Activated CD4-positive, alpha-beta T cell treated with anti-CD3 and anti-CD28 coated beads for 36 hours (primary cell): ENCODE results near the gene CRAMP1. TPM values are rescaled to one million over a fixed set of nuclear protein-coding genes. Genes with fewer than 3 reads are reported as not detected.
"Not testable (repeated sequence)": the region's sequence is repeated elsewhere in the genome, so short reads cannot be mapped to it uniquely, and the experiment has no call there.

Source experiments
- ATAC-seq: fragments of 200-7000 bp; cut with Tn5 transposase; one replicate; pipeline ENCODE4 v1.10.0; 2021; ENCODE audit warnings: mild to moderate bottlenecking, moderate library complexity
- CTCF ChIA-PET: fragments of 350-600 bp; sonication (Branson Sonifier 250); formaldehyde crosslinking; loops from one replicate; lab custom pipeline; 2021; ENCODE audit warnings: antibody characterized with exemption; lab: Charles Lee
- POLR2A ChIA-PET: fragments of 350-600 bp; sonication (Branson Sonifier 250); formaldehyde crosslinking; loops from one replicate; lab custom pipeline; 2021; ENCODE audit warnings: antibody characterized with exemption, inconsistent platforms; lab: Charles Lee
- DNase-seq: peaks from one replicate; pipeline ENCODE4 v3.0.0-alpha.2; 2020
- H3K27ac Mint-ChIP-seq: one replicate; pipeline ENCODE4 v1.8.0; 2021; ENCODE audit warnings: mixed read lengths
- H3K27me3 Mint-ChIP-seq: one replicate; pipeline ENCODE4 v1.8.0; 2021; ENCODE audit warnings: mixed read lengths
- H3K36me3 Mint-ChIP-seq: one replicate; pipeline ENCODE4 v1.8.0; 2021; ENCODE audit warnings: low read depth, mixed read lengths
- H3K4me1 Mint-ChIP-seq: one replicate; pipeline ENCODE4 v1.8.0; 2021; ENCODE audit warnings: mixed read lengths
- H3K4me3 Mint-ChIP-seq: one replicate; pipeline ENCODE4 v1.8.0; 2021; ENCODE audit warnings: mild to moderate bottlenecking, moderate library complexity, mixed read lengths
- H3K9me3 Mint-ChIP-seq: one replicate; pipeline ENCODE4 v1.8.0; 2021; ENCODE audit warnings: low read depth, mixed read lengths
- intact Hi-C, 2 experiments: fragments of 100-400 bp; cut with DNase I in 1 of 2; cut with micrococcal nuclease in 1 of 2; formaldehyde crosslinking; loops; one replicate each; pipeline versions ENCODE4 v1.14.2 to v1.15.1; 2022 to 2024; cut with DNase I, micrococcal nuclease
- total RNA-seq, 2 experiments: library from RNA; stranded (reverse); gene quantifications; one replicate each; pipeline ENCODE4 v1.2.3, GENCODE V29; 2021

The CRAMP1 gene
- total RNA-seq, 2 experiments from 2014 or later: 14.1 to 15.0 TPM

- H3K4me3 Mint-ChIP-seq: no peak overlapping the region
- no peak overlapping the region for H3K27ac Mint-ChIP-seq
- ChIA-PET CTCF (no interaction called here), POLR2A (no interaction called here)
- no peaks in the 10 kb centered on the region for H3K27me3 Mint-ChIP-seq
- intact Hi-C loops: no loop called here
- H3K4me1 Mint-ChIP-seq: peaks cover 10% of the 10 kb centered on the region
- H3K9me3 Mint-ChIP-seq: no peaks in the 10 kb centered on the region
- DNase-seq (no peak), ATAC-seq (no peak)
- peaks cover 60% of the 10 kb centered on the region for H3K36me3 Mint-ChIP-seq
Observed at GRCh38 chr16:1689853-1690252, 77.7 kb downstream of the CRAMP1 start.

DNA sequence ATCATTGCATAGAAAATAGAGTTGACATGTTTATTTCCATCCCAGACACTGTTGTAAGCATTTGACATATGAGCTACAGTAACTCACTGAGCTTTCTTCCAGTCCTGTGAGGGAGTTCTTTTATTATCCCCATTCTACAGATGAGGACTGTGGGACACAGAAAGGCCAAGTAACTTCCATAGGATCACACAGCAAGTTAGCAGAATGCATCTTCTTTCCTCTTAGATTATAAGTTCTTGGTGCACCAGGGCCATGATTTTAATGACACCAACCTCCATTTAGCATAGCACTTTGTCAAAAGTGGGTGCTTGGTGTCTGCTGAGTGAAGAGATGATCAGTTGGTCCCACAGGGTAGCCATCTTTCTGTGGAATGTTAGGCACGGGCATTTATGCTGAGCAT, 78.7 kb downstream of the CRAMP1 start:
- ATAC-seq: no peak
- no peaks in the 10 kb centered on the region for H3K9me3 Mint-ChIP-seq
- no peak for DNase-seq
- intact Hi-C loops: no loop called here
- peaks cover 10% of the 10 kb centered on the region for H3K4me1 Mint-ChIP-seq
- ChIA-PET POLR2A (no interaction called here), CTCF (no interaction called here)
- H3K4me3 Mint-ChIP-seq: no peak overlapping the region
- no peak overlapping the region for H3K27ac Mint-ChIP-seq
- H3K36me3 Mint-ChIP-seq: peaks cover 59% of the 10 kb centered on the region
- H3K27me3 Mint-ChIP-seq: no peaks in the 10 kb centered on the region

DNA sequence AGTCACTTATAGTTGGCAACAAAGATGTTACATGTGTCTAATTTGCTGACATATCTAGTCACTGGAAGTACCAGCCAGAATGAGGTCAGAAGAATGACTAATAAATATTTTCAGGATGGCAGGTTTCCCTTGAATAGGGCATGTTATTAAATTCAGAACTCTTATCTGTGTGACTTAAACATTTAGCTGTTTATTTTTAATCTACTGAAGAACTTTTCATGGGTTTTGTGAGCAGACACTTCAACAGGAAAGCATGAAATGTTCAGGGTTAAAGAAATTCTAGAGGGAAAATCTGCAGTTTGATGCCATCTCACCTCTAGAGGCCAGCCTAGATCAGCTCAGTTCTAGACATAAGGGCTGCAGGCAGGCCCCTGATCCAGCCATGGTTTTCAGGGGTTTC, 79.1 kb downstream of the CRAMP1 start:
- no peak for DNase-seq
- ChIA-PET POLR2A (no interaction called here), CTCF (no interaction called here)
- peaks cover 61% of the 10 kb centered on the region for H3K36me3 Mint-ChIP-seq
- H3K27me3 Mint-ChIP-seq: no peaks in the 10 kb centered on the region
- H3K4me1 Mint-ChIP-seq: peaks cover 10% of the 10 kb centered on the region
- intact Hi-C loops: no loop called here
- H3K27ac Mint-ChIP-seq: no peak overlapping the region
- no peak for ATAC-seq
- no peaks in the 10 kb centered on the region for H3K9me3 Mint-ChIP-seq
- H3K4me3 Mint-ChIP-seq: no peak overlapping the region

GRCh38 chr16:1691956-1692355, 79.8 kb downstream of the CRAMP1 start:
- Mint-ChIP-seq H3K27ac (no peak overlapping the region), H3K4me1 (peaks cover 8% of the 10 kb centered on the region), H3K36me3 (peaks cover 64% of the 10 kb centered on the region), H3K27me3 (no peaks in the 10 kb centered on the region), H3K9me3 (no peaks in the 10 kb centered on the region), H3K4me3 (no peak overlapping the region)
- POLR2A ChIA-PET: no interaction called here
- DNase-seq (no peak), ATAC-seq (no peak)
- intact Hi-C loops: no loop called here
- CTCF ChIA-PET: no interaction called here

GRCh38 chr16:1696863-1697262, 84.7 kb downstream of the CRAMP1 start:
- ATAC-seq (no peak), DNase-seq (no peak)
- H3K27ac Mint-ChIP-seq: no peak overlapping the region
- no peaks in the 10 kb centered on the region for H3K9me3 Mint-ChIP-seq
- intact Hi-C loops: no loop called here
- no peaks in the 10 kb centered on the region for H3K4me1 Mint-ChIP-seq
- CTCF ChIA-PET: no interaction called here
- POLR2A ChIA-PET: no interaction called here
- H3K4me3 Mint-ChIP-seq: no peak overlapping the region
- H3K27me3 Mint-ChIP-seq: no peaks in the 10 kb centered on the region
- peaks cover 70% of the 10 kb centered on the region for H3K36me3 Mint-ChIP-seq

GRCh38 chr16:1698680-1699079, 86.5 kb downstream of the CRAMP1 start:
- intact Hi-C loops: no loop called here
- ChIA-PET POLR2A (no interaction called here), CTCF (no interaction called here)
- H3K27me3 Mint-ChIP-seq: no peaks in the 10 kb centered on the region
- H3K27ac Mint-ChIP-seq: no peak overlapping the region
- no peak overlapping the region for H3K4me3 Mint-ChIP-seq
- H3K4me1 Mint-ChIP-seq: no peaks in the 10 kb centered on the region
- ATAC-seq (no peak), DNase-seq (no peak)
- no peaks in the 10 kb centered on the region for H3K9me3 Mint-ChIP-seq
- H3K36me3 Mint-ChIP-seq: peaks cover 60% of the 10 kb centered on the region

GRCh38 chr16:1700246-1700645, 88.1 kb downstream of the CRAMP1 start:
- Mint-ChIP-seq H3K4me1 (peaks cover 7% of the 10 kb centered on the region), H3K4me3 (no peak overlapping the region), H3K9me3 (no peaks in the 10 kb centered on the region), H3K27ac (no peak overlapping the region), H3K27me3 (no peaks in the 10 kb centered on the region), H3K36me3 (peaks cover 49% of the 10 kb centered on the region)
- no peak for DNase-seq
- ChIA-PET CTCF (interaction anchor here (0.6 kb wide), 1 partner anchor 26 kb away, joined by 3 read pairs; no protein-coding TSS in a partner anchor), POLR2A (no interaction called here)
- intact Hi-C loops: no loop called here
- ATAC-seq: no peak

GRCh38 chr16:1701216-1701878, 89.2 kb downstream of the CRAMP1 start:
- H3K9me3 Mint-ChIP-seq: no peaks in the 10 kb centered on the region
- H3K27me3 Mint-ChIP-seq: no peaks in the 10 kb centered on the region
- H3K36me3 Mint-ChIP-seq: peaks cover 43% of the 10 kb centered on the region
- intact Hi-C loops: no loop called here
- CTCF ChIA-PET: interaction anchor here (0.6 to 0.8 kb wide), 2 partner anchors 23 to 1656 kb away, joined by 3 to 4 read pairs; no protein-coding TSS in a partner anchor
- no peak overlapping the region for H3K27ac Mint-ChIP-seq
- ATAC-seq: no peak
- DNase-seq: no peak
- no peak overlapping the region for H3K4me3 Mint-ChIP-seq
- peaks cover 9% of the 10 kb centered on the region for H3K4me1 Mint-ChIP-seq
- POLR2A ChIA-PET: no interaction called here

GRCh38 chr16:1705324-1705687, 93.1 kb downstream of the CRAMP1 start:
- not testable (repeated sequence) for DNase-seq

GRCh38 chr16:1705688-1706385, 93.7 kb downstream of the CRAMP1 start, which contains the start of gene MAPK8IP3:
Gene MAPK8IP3, plus strand, starts transcription at chr16:1706195. Its CDS starts 145 bp downstream, at chr16:1706340.
- intact Hi-C loops: loop anchor here (1.0 to 5.0 kb wide), 19 partner anchors 28 to 1179 kb away; partner anchors contain the start of genes CRAMP1 (in 2 of the 2), IFT140 (in 2 of the 2), JPT2 (in 2 of the 2) and MRPS34 (in 2 of the 2)
- ChIA-PET POLR2A (interaction anchor here (0.6 to 1.3 kb wide), 5 partner anchors 28 to 1607 kb away, joined by 3 to 5 read pairs (median 3); partner anchors contain the start of genes JPT2, NUBP2, RPS2 and SPSB3), CTCF (interaction anchor here (0.6 to 2.0 kb wide), 13 partner anchors 8 to 674 kb away, joined by 3 to 16 read pairs (median 4); partner anchors contain the start of genes CRAMP1, IFT140, JPT2 and NUBP2)
- peak; percentile 80 for ATAC-seq
- DNase-seq: peak; percentile 96
- Mint-ChIP-seq H3K4me1 (peaks cover 32% of the 10 kb centered on the region), H3K36me3 (peaks cover 18% of the 10 kb centered on the region), H3K4me3 (peak within 1 kb of the TSS; percentile 92), H3K27ac (peak within 1 kb of the TSS; percentile 90), H3K27me3 (no peaks in the 10 kb centered on the region), H3K9me3 (no peaks in the 10 kb centered on the region)

More at GRCh38 chr16:1705324-1705687, 93.1 kb downstream of the CRAMP1 start:
- Mint-ChIP-seq H3K27ac (peak overlapping the region; percentile 90), H3K4me1 (peaks cover 30% of the 10 kb centered on the region), H3K36me3 (peaks cover 22% of the 10 kb centered on the region), H3K4me3 (peak overlapping the region; percentile 92)
- intact Hi-C loops: loop anchor here (1.0 to 5.0 kb wide), 6 partner anchors 27 to 1178 kb away; partner anchors contain the start of genes CAPN15 (in 1 of the 2), CEMP1 (in 1 of the 2), EME2 (in 1 of the 2) and JPT2 (in 1 of the 2)
- peak; percentile 32 for ATAC-seq
- not testable (repeated sequence) for H3K27me3 Mint-ChIP-seq, H3K9me3 Mint-ChIP-seq
- CTCF ChIA-PET: interaction anchor here (0.6 to 2.0 kb wide), 10 partner anchors 8 to 442 kb away, joined by 3 to 16 read pairs (median 4); partner anchors contain the start of genes CRAMP1, IFT140, JPT2 and NUBP2
- POLR2A ChIA-PET: interaction anchor here (1.1 to 1.3 kb wide), 2 partner anchors 27 to 77 kb away, joined by 5 read pairs; partner anchors contain the start of genes JPT2, NUBP2 and SPSB3
